ENCODE data around the gene DPAGT1. TPM values are rescaled to one million over a fixed set of nuclear protein-coding genes. Genes with fewer than 3 reads are reported as not detected.

The DPAGT1 gene
- total and polyA plus RNA-seq, 2 donors (not counting 3 experiments of a cell fraction or from before 2014, with no cell fraction given), result 62.0 to 203 TPM

- no peak for DNase-seq (ENCODE audit: low read depth, low spot score)
- Histone ChIP-seq H2AFZ (ENCODE audit: low read depth, low read length) (no peak overlapping the region), H3K9me1 (replicated peaks; ENCODE audit: control insufficient read depth, extremely low read depth, insufficient read depth, low read length) (no peaks in the 10 kb centered on the region), H3K27ac (ENCODE audit: insufficient read depth, low read depth, low read length) (no peak overlapping the region), H3K9me3 (replicated peaks; ENCODE audit: control insufficient read depth, insufficient read depth, low read length) (no peaks in the 10 kb centered on the region), H3K4me1 (ENCODE audit: control insufficient read depth, extremely low read depth, insufficient read depth, low read length) (peaks cover 18% of the 10 kb centered on the region), H3K36me3 (ENCODE audit: control insufficient read depth in 2 of 2, extremely low read depth in 1 of 2, insufficient read depth in 2 of 2, low read length in 2 of 2) (peaks cover 7 to 25% of the 10 kb centered on the region in 2 experiments), H3K9ac (replicated peaks; ENCODE audit: extremely low read depth, insufficient read depth, low read length) (no peak overlapping the region), H4K20me1 (replicated peaks; ENCODE audit: control insufficient read depth, extremely low read depth, insufficient read depth, low read length) (no peaks in the 10 kb centered on the region), H3K4me2 (ENCODE audit: insufficient read depth, low read length) (no peak overlapping the region), H3K4me3 (replicated peaks in 1 of 3; ENCODE audit: insufficient read depth in 1 of 3, low read depth in 1 of 3, low read length in 3 of 3) (no peak overlapping the region), H3K79me2 (ENCODE audit: control insufficient read depth, insufficient read depth, low read length) (no peaks in the 10 kb centered on the region), H3K27me3 (ENCODE audit: control insufficient read depth in 2 of 2, insufficient read depth in 2 of 2, low read length in 2 of 2) (no peaks in the 10 kb centered on the region)
- ChIA-PET POLR2A (no interaction called here), CTCF (interaction anchor here (1.7 kb wide), 1 partner anchor 9 kb away, joined by 6 read pairs; no protein-coding TSS in a partner anchor)
- TF ChIP-seq MAX (IDR thresholded peaks at IDR 0.05; ENCODE audit: insufficient read depth, insufficient read length) (no peak), FOS (IDR thresholded peaks at IDR 0.05; ENCODE audit: borderline replicate concordance, insufficient read depth, low read length) (no peak), JUN (IDR thresholded peaks at IDR 0.05; ENCODE audit: borderline replicate concordance, insufficient read depth, insufficient read length, low read depth) (no peak), MYC (IDR thresholded peaks at IDR 0.05; ENCODE audit: low read depth, low read length) (no peak), GATA2 (IDR thresholded peaks at IDR 0.05; ENCODE audit: insufficient read depth, insufficient read length, low read depth, low read length) (no peak), POLR2AphosphoS5 (IDR thresholded peaks at IDR 0.05; ENCODE audit: insufficient read depth, low read depth, low read length) (no peak), EZH2 (IDR thresholded peaks at IDR 0.05; ENCODE audit: borderline replicate concordance, low read depth, low read length, severe bottlenecking) (no peak)
- intact Hi-C loops (cut with micrococcal nuclease) (no loop called here), dilution Hi-C loops (cut with MboI; ENCODE audit: extremely low pct_ligation_motif_present, low sequenced_read_pairs) (no loop called here)
- no peak for FAIRE-seq
- no TSS peak for BruUV-seq (replicated peaks)
These were observed 9.8 kb upstream of the DPAGT1 start for GRCh38 chr11:119111361-119111925.

GRCh38 chr11:119110439-119110838 lies 8.8 kb upstream of the DPAGT1 start:
- FAIRE-seq, result no peak
- POLR2A ChIA-PET, result no interaction called here

More at GRCh38 chr11:119110439-119110838, 8.8 kb upstream of the DPAGT1 start:
- no peak overlapping the region for H2AFZ ChIP-seq (ENCODE audit: low read depth, low read length)
- H3K79me2 ChIP-seq (ENCODE audit: control insufficient read depth, insufficient read depth, low read length), result no peaks in the 10 kb centered on the region
- peaks cover 15% of the 10 kb centered on the region for H3K4me1 ChIP-seq (ENCODE audit: control insufficient read depth, extremely low read depth, insufficient read depth, low read length)
- no TSS peak for BruUV-seq (replicated peaks)
- CTCF ChIA-PET, result interaction anchor here (1.6 kb wide), 1 partner anchor 15 kb away, joined by 4 read pairs; a partner anchor contains a TSS
- no peaks in the 10 kb centered on the region for H3K9me1 ChIP-seq (replicated peaks; ENCODE audit: control insufficient read depth, extremely low read depth, insufficient read depth, low read length)
- H3K27me3 ChIP-seq (ENCODE audit: control insufficient read depth in 2 of 2, insufficient read depth in 2 of 2, low read length in 2 of 2), result no peaks in the 10 kb centered on the region
- H3K9me3 ChIP-seq (replicated peaks; ENCODE audit: control insufficient read depth, insufficient read depth, low read length), result no peaks in the 10 kb centered on the region
- TF ChIP-seq JUN (IDR thresholded peaks at IDR 0.05; ENCODE audit: borderline replicate concordance, insufficient read depth, insufficient read length, low read depth) (no peak), FOS (IDR thresholded peaks at IDR 0.05; ENCODE audit: borderline replicate concordance, insufficient read depth, low read length) (no peak), POLR2A (IDR thresholded peaks at IDR 0.05; ENCODE audit: low read depth, low read length) (no peak), POLR2AphosphoS5 (IDR thresholded peaks at IDR 0.05; ENCODE audit: insufficient read depth, low read depth, low read length) (no peak), GATA2 (IDR thresholded peaks at IDR 0.05; ENCODE audit: insufficient read depth, insufficient read length, low read depth, low read length) (no peak), CTCF (IDR thresholded peaks at IDR 0.05; ENCODE audit: extremely low read depth in 1 of 2, insufficient read depth in 1 of 2, low read depth in 1 of 2, low read length in 2 of 2) (no peak), MYC (IDR thresholded peaks at IDR 0.05; ENCODE audit: low read depth, low read length) (no peak), EZH2 (IDR thresholded peaks at IDR 0.05; ENCODE audit: borderline replicate concordance, low read depth, low read length, severe bottlenecking) (no peak), MAX (IDR thresholded peaks at IDR 0.05; ENCODE audit: insufficient read depth, insufficient read length) (no peak)
- H4K20me1 ChIP-seq (replicated peaks; ENCODE audit: control insufficient read depth, extremely low read depth, insufficient read depth, low read length), result no peaks in the 10 kb centered on the region
- H3K4me3 ChIP-seq (replicated peaks in 1 of 3; ENCODE audit: insufficient read depth in 1 of 3, low read depth in 1 of 3, low read length in 3 of 3), result no peak overlapping the region
- H3K27ac ChIP-seq (ENCODE audit: insufficient read depth, low read depth, low read length), result no peak overlapping the region
- dilution Hi-C loops (cut with MboI; ENCODE audit: extremely low pct_ligation_motif_present, low sequenced_read_pairs), result no loop called here
- no peak overlapping the region for H3K9ac ChIP-seq (replicated peaks; ENCODE audit: extremely low read depth, insufficient read depth, low read length)
- intact Hi-C loops (cut with micrococcal nuclease), result no loop called here
- H3K36me3 ChIP-seq (ENCODE audit: control insufficient read depth in 2 of 2, extremely low read depth in 1 of 2, insufficient read depth in 2 of 2, low read length in 2 of 2), result peaks cover 7 to 25% of the 10 kb centered on the region in 2 experiments
- DNase-seq (ENCODE audit: low read depth, low spot score), result no peak
- H3K4me2 ChIP-seq (ENCODE audit: insufficient read depth, low read length), result no peak overlapping the region
